Stimulated activated memory B cell treated with anti-CD40 and anti-IgM and Interleukin-4, amounts not matched to agents 10 μg/mL and 1 μg/mL and 100 μg/mL, for 72 hours (primary cell): ENCODE results near the gene MOB3A.
"Not testable (repeated sequence)": the region's sequence is repeated elsewhere in the genome, so short reads cannot be mapped to it uniquely, and the experiment has no call there.

Experiments
- ATAC-seq: fragments of 150-1000 bp; cut with Tn5 transposase; 2 replicates; pipeline ENCODE4 v1.10.0; 2021
- H3K27ac Mint-ChIP-seq: one replicate; pipeline ENCODE4 v1.8.0; 2022; ENCODE audit warnings: mild to moderate bottlenecking, mixed read lengths
- H3K27me3 Mint-ChIP-seq: one replicate; pipeline ENCODE4 v1.8.0; 2022; ENCODE audit warnings: mixed read lengths
- H3K36me3 Mint-ChIP-seq: one replicate; pipeline ENCODE4 v1.8.0; 2022; ENCODE audit warnings: mixed read lengths
- H3K4me1 Mint-ChIP-seq: one replicate; pipeline ENCODE4 v1.8.0; 2022; ENCODE audit warnings: mixed read lengths
- H3K4me3 Mint-ChIP-seq: one replicate; pipeline ENCODE4 v1.8.0; 2022; ENCODE audit warnings: mild to moderate bottlenecking, moderate library complexity, mixed read lengths
- H3K9me3 Mint-ChIP-seq: one replicate; pipeline ENCODE4 v1.8.0; 2022; ENCODE audit warnings: mixed read lengths

MOB3A gene

GRCh38 chr19:2100719-2101061, 4.6 kb upstream of the MOB3A start:
- no peak overlapping the region for H3K27ac Mint-ChIP-seq
- peaks cover 6% of the 10 kb centered on the region for H3K9me3 Mint-ChIP-seq
- peaks cover 41% of the 10 kb centered on the region for H3K36me3 Mint-ChIP-seq
- no peaks in the 10 kb centered on the region for H3K27me3 Mint-ChIP-seq
- no peak overlapping the region for H3K4me3 Mint-ChIP-seq
- no peak for ATAC-seq
- H3K4me1 Mint-ChIP-seq, result peaks cover 31% of the 10 kb centered on the region

GRCh38 chr19:2099937-2100718, 4.0 kb upstream of the MOB3A start:
- H3K36me3 Mint-ChIP-seq, result peaks cover 41% of the 10 kb centered on the region
- no peak for ATAC-seq
- no peak overlapping the region for H3K27ac Mint-ChIP-seq
- H3K27me3 Mint-ChIP-seq, result no peaks in the 10 kb centered on the region
- H3K4me1 Mint-ChIP-seq, result peaks cover 31% of the 10 kb centered on the region
- peaks cover 6% of the 10 kb centered on the region for H3K9me3 Mint-ChIP-seq
- no peak overlapping the region for H3K4me3 Mint-ChIP-seq

GRCh38 chr19:2099054-2099501, 3.0 kb upstream of the MOB3A start:
- peaks cover 39% of the 10 kb centered on the region for H3K36me3 Mint-ChIP-seq
- H3K27ac Mint-ChIP-seq, result no peak overlapping the region
- ATAC-seq, result no peak
- peaks cover 4% of the 10 kb centered on the region for H3K9me3 Mint-ChIP-seq
- H3K4me3 Mint-ChIP-seq, result no peak overlapping the region
- peaks cover 36% of the 10 kb centered on the region for H3K4me1 Mint-ChIP-seq
- H3K27me3 Mint-ChIP-seq, result no peaks in the 10 kb centered on the region

DNA sequence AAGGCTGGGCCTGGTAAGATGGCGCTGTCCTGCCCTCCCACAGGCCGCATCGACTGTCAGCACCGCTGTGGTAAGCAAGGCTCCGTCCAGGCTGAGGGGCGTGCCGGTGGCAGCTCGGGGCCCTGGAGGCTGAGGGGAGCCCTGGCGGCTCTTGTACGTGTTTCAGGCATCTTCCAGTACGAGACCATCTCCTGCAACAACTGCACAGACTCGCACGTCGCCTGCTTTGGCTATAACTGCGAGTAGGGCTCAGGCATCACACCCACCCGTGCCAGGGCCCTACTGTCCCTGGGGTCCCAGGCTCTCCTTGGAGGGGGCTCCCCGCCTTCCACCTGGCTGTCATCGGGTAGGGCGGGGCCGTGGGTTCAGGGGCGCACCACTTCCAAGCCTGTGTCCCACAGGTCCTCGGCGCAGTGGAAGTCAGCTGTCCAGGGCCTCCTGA, 1.8 kb upstream of the MOB3A start:
- Mint-ChIP-seq H3K27me3 (no peaks in the 10 kb centered on the region), H3K4me1 (peaks cover 41% of the 10 kb centered on the region), H3K27ac (peak overlapping the region; percentile 89), H3K36me3 (peaks cover 45% of the 10 kb centered on the region), H3K4me3 (peak overlapping the region; percentile 86), H3K9me3 (no peaks in the 10 kb centered on the region)
- ATAC-seq, result no peak

DNA sequence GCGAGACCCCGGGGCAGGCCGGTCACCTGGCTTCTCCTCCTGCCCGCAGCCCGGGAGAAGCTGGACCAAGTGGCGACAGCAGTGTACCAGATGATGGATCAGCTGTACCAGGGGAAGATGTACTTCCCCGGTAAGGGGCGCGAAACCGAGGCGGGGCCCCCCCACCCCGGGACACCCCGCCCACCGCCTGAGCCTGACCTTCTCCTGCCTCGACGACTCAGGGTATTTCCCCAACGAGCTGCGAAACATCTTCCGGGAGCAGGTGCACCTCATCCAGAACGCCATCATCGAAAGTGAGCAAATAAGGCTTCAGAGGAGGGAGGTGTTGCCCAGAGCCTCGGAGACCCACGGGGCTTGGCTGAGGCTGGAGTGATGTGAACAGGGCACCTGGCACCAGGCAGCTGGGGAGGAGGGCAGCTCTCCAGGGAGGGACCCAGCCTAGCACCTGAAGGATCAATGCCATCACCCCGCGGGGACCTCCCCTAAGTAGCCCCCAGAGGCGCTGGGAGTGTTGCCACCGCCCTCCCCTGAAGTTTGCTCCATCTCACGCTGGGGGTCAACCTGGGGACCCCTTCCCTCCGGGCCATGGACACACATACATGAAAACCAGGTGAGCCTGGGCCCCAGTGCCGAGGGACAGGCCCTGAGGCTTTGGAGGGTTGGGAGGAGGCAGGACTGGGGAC, 1.2 kb upstream of the MOB3A start:
- H3K9me3 Mint-ChIP-seq, result no peaks in the 10 kb centered on the region
- peak overlapping the region; percentile 86 for H3K4me3 Mint-ChIP-seq
- peak; percentile 1 for ATAC-seq
- peak overlapping the region; percentile 89 for H3K27ac Mint-ChIP-seq
- no peaks in the 10 kb centered on the region for H3K27me3 Mint-ChIP-seq
- peaks cover 47% of the 10 kb centered on the region for H3K4me1 Mint-ChIP-seq
- peaks cover 46% of the 10 kb centered on the region for H3K36me3 Mint-ChIP-seq

- Mint-ChIP-seq H3K9me3 (no peaks in the 10 kb centered on the region), H3K27me3 (no peaks in the 10 kb centered on the region), H3K4me3 (peak within 1 kb of the TSS; percentile 100), H3K4me1 (peaks cover 53% of the 10 kb centered on the region), H3K36me3 (peaks cover 40% of the 10 kb centered on the region), H3K27ac (peak within 1 kb of the TSS; percentile 89)
- ATAC-seq, result peak; percentile 89
These were observed 515 bp upstream of the MOB3A start, which contains the start of gene IZUMO4 for GRCh38 chr19:2096480-2097202. TSS of gene IZUMO4 (plus strand) at chr19:2096915. CDS start at chr19:2096946, 31 bp downstream.

GRCh38 chr19:2091926-2092525, 4.1 kb downstream of the MOB3A start:
- peaks cover 34% of the 10 kb centered on the region for H3K36me3 Mint-ChIP-seq
- H3K4me3 Mint-ChIP-seq, result peak overlapping the region; percentile 40
- not testable (repeated sequence) for H3K9me3 Mint-ChIP-seq, ATAC-seq, H3K27me3 Mint-ChIP-seq
- peaks cover 77% of the 10 kb centered on the region for H3K4me1 Mint-ChIP-seq
- H3K27ac Mint-ChIP-seq, result peak overlapping the region; percentile 89

GRCh38 chr19:2089727-2090053, 6.4 kb downstream of the MOB3A start:
- peak overlapping the region; percentile 70 for H3K4me3 Mint-ChIP-seq
- H3K36me3 Mint-ChIP-seq, result peaks cover 29% of the 10 kb centered on the region
- peak overlapping the region; percentile 89 for H3K27ac Mint-ChIP-seq
- H3K9me3 Mint-ChIP-seq, result no peaks in the 10 kb centered on the region
- peaks cover 90% of the 10 kb centered on the region for H3K4me1 Mint-ChIP-seq
- no peak for ATAC-seq
- no peaks in the 10 kb centered on the region for H3K27me3 Mint-ChIP-seq

GRCh38 chr19:2089001-2089711, 7.0 kb downstream of the MOB3A start:
- Mint-ChIP-seq H3K27me3 (no peaks in the 10 kb centered on the region), H3K4me3 (peak overlapping the region; percentile 70), H3K36me3 (peaks cover 29% of the 10 kb centered on the region), H3K27ac (peak overlapping the region; percentile 89), H3K9me3 (no peaks in the 10 kb centered on the region), H3K4me1 (peaks cover 84% of the 10 kb centered on the region)
- ATAC-seq, result peak; percentile 40

DNA sequence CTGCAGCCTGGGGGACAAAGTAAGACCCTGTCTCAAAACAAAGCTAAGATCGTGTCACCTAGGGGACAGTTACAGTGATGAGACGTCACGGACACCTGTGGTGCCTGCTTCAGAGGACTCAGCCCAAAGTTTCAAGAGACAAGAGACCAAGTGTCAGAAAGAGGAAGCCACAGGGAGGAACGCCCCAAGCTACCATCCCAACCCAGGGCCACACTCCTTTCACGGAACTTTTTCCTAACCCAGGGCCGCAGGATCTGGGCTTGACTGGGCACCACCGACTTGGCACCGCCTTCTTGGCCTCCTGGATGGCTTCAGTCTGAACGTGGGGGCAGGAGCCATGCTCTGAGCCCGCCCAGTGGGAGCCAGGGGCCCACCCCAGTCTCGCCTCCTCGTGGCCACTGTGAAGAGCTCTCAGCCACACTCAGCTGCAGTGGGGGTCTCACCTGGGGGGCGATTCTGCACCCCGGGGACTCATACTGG, 8.5 kb downstream of the MOB3A start:
- H3K27me3 Mint-ChIP-seq, result no peaks in the 10 kb centered on the region
- peaks cover 30% of the 10 kb centered on the region for H3K36me3 Mint-ChIP-seq
- no peaks in the 10 kb centered on the region for H3K9me3 Mint-ChIP-seq
- H3K4me3 Mint-ChIP-seq, result peak overlapping the region; percentile 60
- H3K4me1 Mint-ChIP-seq, result peaks cover 76% of the 10 kb centered on the region
- peak overlapping the region; percentile 89 for H3K27ac Mint-ChIP-seq
- ATAC-seq, result peak; percentile 40

- not testable (repeated sequence) for H3K27me3 Mint-ChIP-seq, H3K9me3 Mint-ChIP-seq
- H3K4me1 Mint-ChIP-seq, result peaks cover 76% of the 10 kb centered on the region
- peak; percentile 1 for ATAC-seq
- peaks cover 37% of the 10 kb centered on the region for H3K36me3 Mint-ChIP-seq
- H3K4me3 Mint-ChIP-seq, result peak overlapping the region; percentile 60
- peak overlapping the region; percentile 89 for H3K27ac Mint-ChIP-seq
These were observed 9.2 kb downstream of the MOB3A start for GRCh38 chr19:2086695-2087620.

DNA sequence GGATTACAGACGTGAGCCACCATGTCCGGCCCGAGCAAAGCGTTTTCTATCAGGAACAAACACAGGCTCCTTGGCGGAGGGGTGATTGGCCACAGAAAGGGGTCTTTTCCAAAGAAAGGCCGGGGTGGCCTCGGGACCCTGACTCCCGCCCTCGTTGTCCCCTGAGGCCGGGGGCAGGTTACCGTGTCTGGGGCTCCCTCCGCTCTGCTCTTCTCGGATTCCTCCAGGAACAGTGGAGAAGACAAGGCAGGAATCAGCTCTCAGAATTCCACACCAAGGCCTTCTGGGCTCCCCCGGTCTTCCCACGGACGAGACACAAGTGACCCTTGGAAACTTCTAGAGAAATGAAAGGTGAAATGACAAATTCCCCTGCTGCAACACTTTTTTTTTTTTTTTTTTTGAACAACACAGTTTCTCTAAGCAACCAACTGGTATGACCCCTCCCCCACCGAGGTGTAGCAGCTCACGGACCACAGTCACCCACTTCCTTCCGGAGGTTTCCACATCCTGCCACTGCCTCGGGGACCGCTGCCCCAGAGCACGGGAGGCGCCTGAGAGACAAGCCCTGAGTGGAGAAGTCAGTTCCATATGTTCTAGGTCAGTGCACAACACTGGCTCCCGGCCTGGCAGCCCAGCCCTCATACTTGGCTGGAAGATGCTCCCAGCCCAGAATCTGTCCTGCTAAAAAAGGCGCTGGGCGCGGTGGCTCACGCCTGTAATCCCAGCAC, 11.0 kb downstream of the MOB3A start:
- ATAC-seq, result peak; percentile 66
- H3K4me1 Mint-ChIP-seq, result peaks cover 80% of the 10 kb centered on the region
- H3K9me3 Mint-ChIP-seq, result no peaks in the 10 kb centered on the region
- peaks cover 46% of the 10 kb centered on the region for H3K36me3 Mint-ChIP-seq
- H3K27ac Mint-ChIP-seq, result peak overlapping the region; percentile 89
- H3K27me3 Mint-ChIP-seq, result no peaks in the 10 kb centered on the region
- H3K4me3 Mint-ChIP-seq, result peak overlapping the region; percentile 89

- H3K9me3 Mint-ChIP-seq, result no peaks in the 10 kb centered on the region
- peak overlapping the region; percentile 89 for H3K27ac Mint-ChIP-seq
- H3K4me3 Mint-ChIP-seq, result peak overlapping the region; percentile 89
- H3K27me3 Mint-ChIP-seq, result no peaks in the 10 kb centered on the region
- H3K36me3 Mint-ChIP-seq, result peaks cover 64% of the 10 kb centered on the region
- peaks cover 80% of the 10 kb centered on the region for H3K4me1 Mint-ChIP-seq
- peak; percentile 25 for ATAC-seq
These were observed 12.8 kb downstream of the MOB3A start for GRCh38 chr19:2083174-2083854.
